ENCODE measurements around the gene NTNG1. TPM values are rescaled to one million over a fixed set of nuclear protein-coding genes. Genes with fewer than 3 reads are reported as not detected.

Gene NTNG1
- total and polyA plus RNA-seq, 2 of the 13 experiments (the other 11 are each of a cell fraction or from before 2014, with no cell fraction given) = not detected

GRCh38 chr1:107116306-107116790, 24.5 kb upstream of the NTNG1 start:
- CTCF ChIA-PET (ENCODE audit: low intra/inter-chr PET ratio, low total read pairs) = no interaction called here
- Histone ChIP-seq H3K79me2 (ENCODE audit: insufficient read depth, low read length) (no peaks in the 10 kb centered on the region), H3K4me1 (ENCODE audit: insufficient read depth, low read length) (no peaks in the 10 kb centered on the region), H3K4me2 (ENCODE audit: low read depth, low read length) (no peak overlapping the region), H3K27ac (ENCODE audit: extremely low read length, insufficient read depth, low read length) (no peak overlapping the region), H3K36me3 (replicated peaks in 1 of 2; ENCODE audit: control insufficient read depth in 1 of 2, insufficient read depth in 2 of 2, low read length in 2 of 2) (no peaks in the 10 kb centered on the region), H2AFZ (ENCODE audit: low read length) (no peak overlapping the region), H3K27me3 (ENCODE audit: control insufficient read depth in 1 of 2, insufficient read depth in 2 of 2, low read length in 2 of 2) (no peaks in the 10 kb centered on the region), H4K20me1 (ENCODE audit: insufficient read depth, low read length) (no peaks in the 10 kb centered on the region), H3K9ac (ENCODE audit: insufficient read depth, low read depth, low read length) (no peak overlapping the region), H3K4me3 (replicated peaks in 1 of 3; ENCODE audit: insufficient read depth in 1 of 3, low read depth in 2 of 3, low read length in 3 of 3) (no peak overlapping the region), H3K9me3 (ENCODE audit: low read length) (peaks cover 9% of the 10 kb centered on the region; the same call in 1 of the 2 replicates)
- TF ChIP-seq ZNF552 (CRISPR knock-in tag; IDR thresholded peaks at IDR 0.05; ENCODE audit: borderline replicate concordance) = no peak
- no peak for TF ChIP-seq BCL6 (CRISPR knock-in tag; IDR thresholded peaks at IDR 0.05)
- no peak for TF ChIP-seq RBM39 (IDR thresholded peaks at IDR 0.05; ENCODE audit: low read depth, low read length, poor library complexity, severe bottlenecking)
- TF ChIP-seq KLF13 (CRISPR knock-in tag; IDR thresholded peaks at IDR 0.05) = no peak
- no peak for TF ChIP-seq NBN (conservative IDR thresholded peaks at IDR 0.05)
- no peak for TF ChIP-seq SIN3A (IDR thresholded peaks at IDR 0.05; ENCODE audit: borderline replicate concordance, low read depth, low read length)
- no peak for TF ChIP-seq RBAK (CRISPR knock-in tag; IDR thresholded peaks at IDR 0.05)
- no peak for TF ChIP-seq HOXA9 (CRISPR knock-in tag; IDR thresholded peaks at IDR 0.05; ENCODE audit: borderline replicate concordance)
- TF ChIP-seq ZNF414 (CRISPR knock-in tag; IDR thresholded peaks at IDR 0.05) = no peak
- TF ChIP-seq ZNF556 (CRISPR knock-in tag; IDR thresholded peaks at IDR 0.05; ENCODE audit: borderline replicate concordance) = no peak
- no peak for TF ChIP-seq YY1 (IDR thresholded peaks at IDR 0.05; ENCODE audit: insufficient read depth, insufficient replicate concordance, low read depth, low read length)
- TF ChIP-seq FOXO4 (CRISPR knock-in tag; conservative IDR thresholded peaks at IDR 0.05) = no peak
- in situ Hi-C loops (cut with HindIII; ENCODE audit: extremely low pct_ligation_motif_present, low pct_unique_long_range_greater_than_20kb) (no loop called here), intact Hi-C loops (cut with micrococcal nuclease; ENCODE audit: unreplicated experiment) (no loop called here)
- FAIRE-seq (no peak), ATAC-seq (no peak), DNase-seq (ENCODE audit: low spot score) (no peak)
- BruUV-seq (replicated peaks) = no TSS peak
- POLR2A ChIA-PET = no interaction called here
